AG09319 (cell line): ENCODE measurements around the gene ASTN2.

Experiments
- DNase-seq: peaks from one replicate; pipeline ENCODE4 v3.0.0-alpha.2; 2010; ENCODE audit warnings: low read depth; ENCODE audit errors: extremely low read depth
- TF ChIP-seq, protein P1 (sequence below): IDR thresholded peaks from 2 replicates; pipeline ENCODE4 v1.5.1; 2011; ENCODE audit warnings: low read depth, mild to moderate bottlenecking, inconsistent platforms, low read length, moderate library complexity

The ASTN2 gene

DNA sequence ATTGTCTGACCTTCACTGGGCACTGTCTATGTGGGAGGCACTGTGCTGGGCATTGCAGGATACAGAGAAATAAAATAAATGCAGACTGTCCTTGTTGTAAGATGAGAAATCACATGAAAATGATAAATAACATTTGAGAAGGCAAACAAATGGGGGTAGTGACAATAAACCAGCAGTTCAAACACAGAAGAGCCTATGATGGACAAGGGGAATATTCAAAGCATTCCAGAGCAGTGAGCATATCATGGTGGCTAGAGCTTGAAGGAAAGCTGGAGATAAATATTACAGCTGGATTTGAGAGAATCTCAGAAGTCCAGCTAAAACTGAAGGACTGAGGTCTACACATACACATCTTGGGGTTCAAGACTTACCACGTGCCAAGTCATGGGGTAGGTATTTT, 209.9 kb downstream of the ASTN2 start:
- no peak for DNase-seq
- TF ChIP-seq, protein P1, sequence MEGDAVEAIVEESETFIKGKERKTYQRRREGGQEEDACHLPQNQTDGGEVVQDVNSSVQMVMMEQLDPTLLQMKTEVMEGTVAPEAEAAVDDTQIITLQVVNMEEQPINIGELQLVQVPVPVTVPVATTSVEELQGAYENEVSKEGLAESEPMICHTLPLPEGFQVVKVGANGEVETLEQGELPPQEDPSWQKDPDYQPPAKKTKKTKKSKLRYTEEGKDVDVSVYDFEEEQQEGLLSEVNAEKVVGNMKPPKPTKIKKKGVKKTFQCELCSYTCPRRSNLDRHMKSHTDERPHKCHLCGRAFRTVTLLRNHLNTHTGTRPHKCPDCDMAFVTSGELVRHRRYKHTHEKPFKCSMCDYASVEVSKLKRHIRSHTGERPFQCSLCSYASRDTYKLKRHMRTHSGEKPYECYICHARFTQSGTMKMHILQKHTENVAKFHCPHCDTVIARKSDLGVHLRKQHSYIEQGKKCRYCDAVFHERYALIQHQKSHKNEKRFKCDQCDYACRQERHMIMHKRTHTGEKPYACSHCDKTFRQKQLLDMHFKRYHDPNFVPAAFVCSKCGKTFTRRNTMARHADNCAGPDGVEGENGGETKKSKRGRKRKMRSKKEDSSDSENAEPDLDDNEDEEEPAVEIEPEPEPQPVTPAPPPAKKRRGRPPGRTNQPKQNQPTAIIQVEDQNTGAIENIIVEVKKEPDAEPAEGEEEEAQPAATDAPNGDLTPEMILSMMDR = no peak

DNA sequence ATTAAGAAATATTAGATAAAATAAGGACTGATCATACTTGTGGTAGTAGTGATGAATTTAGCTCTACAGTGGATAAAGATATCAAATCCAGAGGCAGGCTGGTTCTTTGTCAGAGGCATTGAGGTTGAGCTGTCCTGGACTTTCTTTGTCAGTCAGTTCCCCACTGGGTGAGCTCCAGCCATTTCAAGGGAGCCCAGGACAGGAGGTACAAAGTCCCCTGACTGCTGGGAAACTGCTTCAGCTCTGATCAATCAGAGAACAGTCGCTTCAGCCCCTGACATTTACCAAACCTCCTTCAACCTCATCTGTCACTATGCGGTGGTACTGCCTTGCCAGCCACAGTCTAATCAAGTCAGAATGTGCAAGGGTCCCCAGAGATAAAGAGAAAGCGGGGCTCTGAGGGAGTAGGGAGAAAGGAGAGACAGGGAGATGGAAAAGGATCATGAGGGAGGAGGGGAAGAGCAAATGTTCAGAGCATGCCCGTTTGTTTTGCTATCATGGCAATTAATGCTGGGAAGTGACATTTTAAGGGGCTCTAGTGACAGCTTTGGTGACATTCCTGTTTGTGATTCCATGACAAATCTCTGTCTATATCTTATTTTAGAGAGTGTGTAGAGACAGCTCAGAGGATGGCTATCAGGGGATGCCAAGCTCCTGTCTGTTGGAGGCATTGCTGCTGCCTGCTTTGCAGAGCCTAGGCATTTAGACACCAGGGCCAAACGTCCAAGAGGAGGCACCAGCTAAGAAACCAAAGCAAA, 223.2 kb downstream of the ASTN2 start:
- TF ChIP-seq, protein P1 = no peak
- no peak for DNase-seq

DNA sequence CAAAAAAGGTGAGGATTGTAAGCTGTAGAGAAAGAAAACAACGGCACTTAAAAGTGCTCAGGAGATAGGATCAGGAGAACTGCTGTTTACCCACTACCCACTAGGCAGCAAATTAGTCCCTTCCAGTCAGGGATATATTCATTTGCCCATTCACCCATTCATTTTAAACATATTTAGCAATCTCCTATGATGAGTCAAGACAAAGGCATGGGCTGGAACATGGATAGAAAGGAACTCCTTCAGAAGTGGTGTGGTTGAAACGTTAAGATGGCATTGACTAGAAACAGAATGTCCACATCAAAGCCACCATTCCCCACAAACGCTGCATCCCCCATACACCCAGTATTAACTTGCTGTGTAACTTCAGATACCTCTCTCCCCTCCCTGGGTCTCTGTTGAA, 225.7 kb downstream of the ASTN2 start:
- DNase-seq = no peak
- TF ChIP-seq, protein P1 = no peak

DNA sequence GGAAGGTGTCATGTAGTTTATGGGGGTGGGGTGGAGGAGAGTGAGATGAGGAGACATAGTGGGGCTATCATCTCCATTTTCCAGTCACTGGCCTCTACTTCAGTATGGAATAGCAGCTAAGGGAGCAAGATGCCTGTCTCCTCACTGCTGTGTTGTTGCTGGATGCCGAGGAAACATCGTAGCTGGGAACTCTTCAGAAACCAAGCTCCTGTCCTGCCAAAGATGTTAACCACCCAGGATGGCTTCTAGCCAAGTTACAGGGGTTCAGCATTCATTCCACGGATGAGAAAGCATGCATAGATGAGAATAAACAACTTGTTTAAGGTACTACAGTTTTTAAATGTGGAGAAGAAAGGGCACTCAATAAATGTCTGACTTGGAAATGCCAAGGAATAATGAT, 226.5 kb downstream of the ASTN2 start:
- TF ChIP-seq, protein P1 = no peak
- no peak for DNase-seq

DNA sequence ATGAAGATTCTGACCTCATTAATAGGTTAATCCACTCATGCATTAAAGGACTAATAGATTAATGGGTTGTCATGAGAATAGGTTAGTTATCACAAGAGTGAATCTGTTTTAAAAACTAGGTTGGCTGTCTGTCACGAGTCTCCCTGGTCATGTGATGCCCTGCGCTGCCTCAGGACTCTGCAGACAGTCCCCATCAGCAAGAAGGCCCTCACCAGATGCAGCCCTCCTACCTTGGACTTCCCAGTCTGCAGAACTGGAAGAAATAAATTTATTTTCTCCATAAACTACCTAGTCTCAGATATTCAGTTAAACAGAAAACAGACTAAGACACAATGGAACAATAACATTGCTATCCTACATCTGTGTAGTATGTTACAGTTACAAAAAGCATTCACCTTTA, 227.4 kb downstream of the ASTN2 start:
- no peak for DNase-seq
- TF ChIP-seq, protein P1 = no peak

DNA sequence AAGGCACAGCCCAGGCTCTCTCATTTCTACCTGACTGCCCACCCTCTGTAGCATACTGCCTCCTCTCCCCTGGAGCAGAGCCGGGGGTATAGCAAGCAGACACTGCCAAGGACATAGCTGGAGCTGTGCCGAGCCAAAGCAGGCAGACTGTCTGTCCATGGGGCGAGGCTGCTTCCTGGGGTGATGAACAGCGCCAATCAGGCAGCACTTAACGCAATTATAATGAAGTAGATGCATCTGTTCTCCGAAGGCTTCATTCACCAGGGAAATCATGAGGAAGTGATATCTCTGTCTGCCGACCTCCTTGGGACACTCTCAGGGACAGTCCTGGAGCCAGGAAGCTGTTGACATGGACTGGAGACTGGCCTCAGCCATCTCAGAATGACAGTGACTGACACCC, 230.7 kb downstream of the ASTN2 start:
- DNase-seq = no peak

DNA sequence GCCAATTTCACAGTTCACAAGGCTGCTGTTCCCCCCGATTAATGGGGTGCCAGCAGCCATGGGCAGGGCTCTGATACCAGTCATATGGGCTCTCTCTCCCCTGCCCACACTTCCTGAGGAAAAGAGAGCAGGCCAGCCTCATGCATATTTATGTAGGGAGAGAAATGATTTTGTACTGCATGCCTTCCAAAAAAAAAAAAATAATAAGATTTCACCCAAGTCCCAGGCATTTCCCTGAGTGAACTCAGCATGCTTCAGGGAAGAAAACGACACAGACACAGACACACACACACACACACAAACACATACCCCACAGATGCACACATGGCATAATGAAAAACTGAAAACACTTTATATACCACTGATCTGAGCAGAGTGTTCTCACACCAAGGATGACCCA, 232.8 kb downstream of the ASTN2 start:
- TF ChIP-seq, protein P1 = no peak
- DNase-seq = no peak

More for the DNA sequence above, 230.7 kb downstream of the ASTN2 start:
- TF ChIP-seq, protein P1 = no peak
